Right atrium auricular region (tissue), 2 donors: Measurements from ENCODE around the gene PRUNE1. TPM values are rescaled to one million over a fixed set of nuclear protein-coding genes. Genes with fewer than 3 reads are reported as not detected.

Source experiments
- DNase-seq: peaks from one replicate; pipeline ENCODE4 v3.0.0-alpha.2; 2019; ENCODE audit warnings: low spot score
- H3K27ac ChIP-seq, 2 donors: fragments of 200-600 bp; sonication (generic); 1 replicate in 1 of 2; 2 replicates in 1 of 2; pipeline ENCODE4 v1.5.1; 2016 to 2019
- H3K27me3 ChIP-seq, 2 donors: fragments of 200-600 bp; sonication (generic); one replicate each; pipeline versions ENCODE4 v1.5.1 to v1.6.0; 2017 to 2019
- H3K36me3 ChIP-seq: fragments of 200-600 bp; sonication (generic); one replicate; pipeline ENCODE4 v1.5.1; 2016
- H3K4me1 ChIP-seq, 2 donors: fragments of 200-600 bp; sonication (generic); one replicate each; pipeline versions ENCODE4 v1.5.1 to v1.6.0; 2017 to 2019
- H3K4me3 ChIP-seq, 2 donors: fragments of 200-600 bp; sonication (generic); 1 replicate in 1 of 2; 2 replicates in 1 of 2; pipeline ENCODE4 v1.5.1; 2017 to 2019; ENCODE audit warnings: mild to moderate bottlenecking in 1 of 2, moderate library complexity in 1 of 2
- H3K9me3 ChIP-seq, 2 donors: fragments of 200-600 bp; sonication (generic); one replicate each; pipeline ENCODE4 v1.5.1; 2019
- total RNA-seq, 2 donors: library from RNA; depleted of rRNA; stranded (reverse); fragments of >200 nt; gene quantifications; one replicate each; pipeline ENCODE4 v1.1.0, GENCODE V29; 2016
- TF ChIP-seq, protein P1 (sequence below), 2 donors: fragments of 200-600 bp; sonication (generic); IDR thresholded peaks; one replicate each; pipeline ENCODE4 v1.5.1; 2019; ENCODE audit warnings: antibody characterized with exemption in 2 of 2

The PRUNE1 gene
- total RNA-seq, 2 donors from 2014 or later = 52.0 to 68.4 TPM

DNA sequence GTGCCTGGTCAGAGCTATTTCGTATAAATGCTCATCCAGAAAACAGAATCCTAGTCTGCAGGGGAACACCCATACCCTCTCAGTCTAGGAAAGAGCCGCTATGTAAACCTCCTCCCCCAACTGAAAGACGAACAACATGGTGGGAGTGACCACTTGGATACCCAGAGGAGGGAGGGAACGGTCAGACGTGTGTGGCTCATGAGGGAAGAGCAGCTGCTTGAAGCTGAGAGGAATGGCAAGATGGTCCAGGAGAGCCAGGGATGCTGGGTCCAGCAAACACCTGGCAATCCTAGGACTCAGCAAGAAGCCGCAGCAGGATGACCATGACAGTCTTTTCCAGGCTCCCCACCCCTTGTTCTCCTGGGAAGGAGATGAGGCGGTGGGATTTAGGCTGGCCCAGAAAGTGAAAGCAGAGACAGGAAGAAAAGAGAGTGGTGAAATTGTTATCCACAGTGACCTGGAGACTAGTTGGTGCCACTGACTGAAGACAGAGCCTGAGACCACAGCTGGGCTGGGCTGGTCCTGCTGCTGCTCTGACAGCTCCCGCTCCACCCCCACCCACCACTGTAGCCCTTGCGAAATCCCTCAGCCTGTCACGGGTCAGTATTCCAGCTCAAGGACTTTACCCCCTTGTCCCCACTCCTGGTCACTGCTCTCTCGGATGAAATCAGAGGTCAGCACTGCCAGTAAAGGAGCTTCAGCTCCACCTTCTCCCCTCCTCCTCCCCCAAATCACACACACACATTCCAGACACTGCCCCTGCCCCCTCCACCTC is 37.3 kb upstream of the PRUNE1 start:
- peak; percentile 90 for DNase-seq
- H3K4me3 ChIP-seq = no peak overlapping the region
- H3K27ac ChIP-seq = peak overlapping the region; percentile 94 to 97
- H3K27me3 ChIP-seq = no peaks in the 10 kb centered on the region
- no peaks in the 10 kb centered on the region for H3K9me3 ChIP-seq
- TF ChIP-seq, protein P1, sequence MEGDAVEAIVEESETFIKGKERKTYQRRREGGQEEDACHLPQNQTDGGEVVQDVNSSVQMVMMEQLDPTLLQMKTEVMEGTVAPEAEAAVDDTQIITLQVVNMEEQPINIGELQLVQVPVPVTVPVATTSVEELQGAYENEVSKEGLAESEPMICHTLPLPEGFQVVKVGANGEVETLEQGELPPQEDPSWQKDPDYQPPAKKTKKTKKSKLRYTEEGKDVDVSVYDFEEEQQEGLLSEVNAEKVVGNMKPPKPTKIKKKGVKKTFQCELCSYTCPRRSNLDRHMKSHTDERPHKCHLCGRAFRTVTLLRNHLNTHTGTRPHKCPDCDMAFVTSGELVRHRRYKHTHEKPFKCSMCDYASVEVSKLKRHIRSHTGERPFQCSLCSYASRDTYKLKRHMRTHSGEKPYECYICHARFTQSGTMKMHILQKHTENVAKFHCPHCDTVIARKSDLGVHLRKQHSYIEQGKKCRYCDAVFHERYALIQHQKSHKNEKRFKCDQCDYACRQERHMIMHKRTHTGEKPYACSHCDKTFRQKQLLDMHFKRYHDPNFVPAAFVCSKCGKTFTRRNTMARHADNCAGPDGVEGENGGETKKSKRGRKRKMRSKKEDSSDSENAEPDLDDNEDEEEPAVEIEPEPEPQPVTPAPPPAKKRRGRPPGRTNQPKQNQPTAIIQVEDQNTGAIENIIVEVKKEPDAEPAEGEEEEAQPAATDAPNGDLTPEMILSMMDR (IDR thresholded peaks at IDR 0.05) = no peak
- peaks cover 0 to 53% of the 10 kb centered on the region in 2 donors for H3K4me1 ChIP-seq
- peaks cover 29% of the 10 kb centered on the region for H3K36me3 ChIP-seq

DNA sequence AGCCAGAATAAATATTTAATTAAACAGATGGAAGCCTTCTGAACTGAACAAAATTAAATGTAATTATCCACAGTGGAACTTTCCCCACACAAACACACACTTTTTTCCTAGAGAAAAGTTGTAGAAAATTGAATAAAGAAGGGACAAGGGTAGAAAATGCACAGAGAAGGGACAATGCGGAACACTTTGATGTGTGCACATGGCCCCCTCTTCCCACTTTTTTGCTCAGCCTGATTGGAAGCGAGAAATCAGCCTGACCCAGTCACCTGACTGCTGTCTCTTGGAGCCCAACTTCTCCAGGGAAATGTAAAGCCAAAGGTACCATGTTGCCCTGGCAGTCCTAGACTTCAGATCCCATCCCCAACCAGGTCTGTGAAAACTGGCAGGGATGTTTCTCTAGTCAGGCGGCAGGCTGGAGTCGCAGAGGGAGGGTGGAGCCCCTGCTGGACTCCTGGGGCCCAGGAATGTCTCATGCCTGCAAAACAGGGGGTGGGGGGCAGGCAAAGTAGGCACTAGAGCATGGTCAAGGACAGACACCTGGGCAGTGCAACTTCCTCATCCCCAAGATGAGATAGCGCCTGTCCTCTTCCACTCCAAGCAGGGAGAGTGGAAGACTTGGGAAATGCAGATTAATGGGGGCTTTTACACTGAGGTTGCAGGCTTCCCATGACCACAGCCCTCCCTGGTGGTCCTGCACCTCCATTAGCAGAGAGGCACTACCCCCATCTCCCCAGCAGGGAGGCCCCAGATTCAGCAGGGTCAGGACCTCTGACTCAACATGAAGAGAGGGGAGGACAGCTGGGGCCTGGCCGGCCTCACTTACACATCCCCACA is 36.4 kb upstream of the PRUNE1 start:
- TF ChIP-seq, protein P1 (IDR thresholded peaks at IDR 0.05) = no peak
- no peak for DNase-seq
- Histone ChIP-seq H3K27ac (peak overlapping the region; percentile 94 to 97), H3K4me3 (no peak overlapping the region), H3K9me3 (no peaks in the 10 kb centered on the region), H3K36me3 (peaks cover 21% of the 10 kb centered on the region), H3K4me1 (peaks cover 0 to 53% of the 10 kb centered on the region in 2 donors), H3K27me3 (no peaks in the 10 kb centered on the region)

DNA sequence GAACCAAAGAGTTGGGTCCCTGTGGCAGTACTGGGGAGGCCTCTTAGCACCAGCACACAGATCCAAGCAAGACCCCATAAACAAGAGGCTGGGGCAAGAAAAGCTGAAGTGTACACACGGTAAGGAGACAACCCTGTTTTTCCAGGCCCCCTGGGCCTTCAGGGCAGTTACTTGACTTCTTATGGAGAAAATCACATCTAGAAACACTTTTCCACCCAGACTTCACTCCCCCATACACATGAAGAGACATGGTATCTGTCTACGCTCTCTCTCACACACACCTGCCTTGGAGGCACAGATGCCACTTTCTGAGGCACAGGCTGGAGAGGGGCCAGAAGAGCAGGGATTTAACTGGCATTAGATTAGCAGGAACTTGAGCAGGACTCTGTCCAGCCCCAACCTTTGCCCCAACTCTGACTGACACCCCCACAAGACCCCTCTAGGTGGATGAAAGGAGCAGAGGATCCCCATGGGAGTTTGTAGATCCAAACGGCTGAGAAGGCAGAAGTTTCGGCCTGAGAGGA is 35.8 kb upstream of the PRUNE1 start:
- Histone ChIP-seq H3K9me3 (no peaks in the 10 kb centered on the region), H3K27me3 (no peaks in the 10 kb centered on the region), H3K36me3 (peaks cover 15% of the 10 kb centered on the region), H3K4me3 (peak overlapping the region in 1 of 2 donors; percentile 84), H3K27ac (peak overlapping the region; percentile 94 to 97), H3K4me1 (peaks cover 0 to 59% of the 10 kb centered on the region in 2 donors)
- no peak for DNase-seq
- TF ChIP-seq, protein P1 (IDR thresholded peaks at IDR 0.05) = no peak

DNA sequence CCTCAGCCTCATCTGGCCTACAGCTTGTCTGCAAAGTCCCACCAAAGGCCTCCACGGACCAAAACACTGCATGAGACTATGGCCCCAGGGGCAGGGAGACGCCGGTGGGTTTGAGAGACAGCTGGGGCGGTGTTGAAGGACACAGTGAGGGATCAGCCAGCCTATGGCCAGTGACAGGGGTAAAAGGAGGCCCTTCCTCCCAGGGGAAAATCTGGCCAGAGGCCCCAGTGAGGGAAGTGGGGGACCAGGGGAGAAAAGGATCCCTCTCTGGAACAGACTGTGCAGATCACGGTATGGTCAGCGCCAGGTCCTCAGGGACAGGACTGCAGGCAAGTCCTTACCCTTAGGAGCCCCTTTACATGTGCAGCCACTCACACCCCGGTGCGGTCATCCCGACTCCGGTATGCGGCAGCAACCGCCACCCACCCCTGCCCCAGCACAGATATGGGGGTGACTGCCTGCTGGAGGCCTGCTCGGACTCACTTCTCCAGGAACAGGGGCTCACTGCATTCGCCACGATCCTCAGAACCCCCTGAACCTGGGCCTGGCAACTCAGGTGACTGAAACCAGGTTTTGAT is 34.9 kb upstream of the PRUNE1 start:
- Histone ChIP-seq H3K9me3 (no peaks in the 10 kb centered on the region), H3K4me1 (peaks cover 0 to 68% of the 10 kb centered on the region in 2 donors), H3K27me3 (no peaks in the 10 kb centered on the region), H3K27ac (peak overlapping the region; percentile 94 to 97), H3K4me3 (peak overlapping the region; percentile 84 to 89), H3K36me3 (peaks cover 6% of the 10 kb centered on the region)
- TF ChIP-seq, protein P1 (IDR thresholded peaks at IDR 0.05) = no peak
- no peak for DNase-seq

DNA sequence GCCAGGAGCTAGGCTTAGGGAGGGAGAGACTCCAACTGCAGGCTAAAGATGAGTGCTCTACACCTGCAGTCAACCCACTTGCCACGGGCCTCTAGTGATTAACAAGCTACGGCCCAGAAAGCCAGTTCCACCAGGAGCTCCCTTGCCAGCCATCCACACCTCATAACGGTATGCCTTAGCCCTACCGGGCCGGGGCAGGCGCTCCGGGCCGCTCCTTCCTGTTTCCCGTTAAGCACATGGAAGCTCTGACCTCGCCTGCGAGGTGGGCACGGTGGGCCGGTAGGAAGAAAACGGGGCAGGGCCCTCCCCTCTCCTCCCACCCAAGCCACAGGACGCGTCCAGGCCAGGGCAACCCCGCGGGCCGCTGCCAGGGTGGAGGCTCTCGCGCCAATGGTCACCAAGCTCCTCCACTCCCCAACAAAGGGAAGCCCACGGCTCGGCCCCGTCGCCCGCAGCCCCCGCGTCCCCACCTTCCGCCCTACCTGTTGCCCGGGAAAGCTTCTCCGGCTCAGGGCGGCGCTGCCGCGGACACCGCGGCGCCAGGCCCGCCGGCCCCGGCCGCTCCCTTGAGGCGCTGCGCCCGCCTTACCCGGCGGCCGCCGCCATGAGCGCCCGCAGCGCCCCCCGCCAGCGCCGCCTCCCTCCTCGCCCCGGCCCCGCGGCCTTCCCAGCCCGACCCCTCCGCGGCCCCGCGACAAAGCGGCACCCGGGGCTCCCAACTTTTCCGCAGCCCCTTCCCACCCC is 34.2 kb upstream of the PRUNE1 start:
- TF ChIP-seq, protein P1 (IDR thresholded peaks at IDR 0.05) = no peak
- Histone ChIP-seq H3K4me1 (peaks cover 0 to 74% of the 10 kb centered on the region in 2 donors), H3K9me3 (no peaks in the 10 kb centered on the region), H3K27me3 (no peaks in the 10 kb centered on the region), H3K27ac (peak overlapping the region; percentile 94 to 97), H3K36me3 (no peaks in the 10 kb centered on the region), H3K4me3 (peak overlapping the region; percentile 84 to 89)
- no peak for DNase-seq
